Smooth muscle cell (in vitro differentiated cells): ENCODE measurements around the gene FRAS1. TPM values are rescaled to one million over a fixed set of nuclear protein-coding genes. Genes with fewer than 3 reads are reported as not detected.

Experiments
- DNase-seq: peaks from one replicate; lab custom pipeline; 2025; ENCODE audit not compliant: unreplicated experiment; lab: John Stamatoyannopoulos, UW
- H2AFZ ChIP-seq: fragments of 200-600 bp; sonication (generic); 2 replicates; pipeline ENCODE4 v1.6.0; 2016; ENCODE audit warnings: antibody characterized with exemption, low read depth, mild to moderate bottlenecking
- H3F3A ChIP-seq: fragments of 200-600 bp; sonication (generic); 2 replicates; pipeline ENCODE4 v1.6.0; 2017; ENCODE audit warnings: antibody characterized with exemption, low read depth
- H3K27ac ChIP-seq: fragments of 200-600 bp; sonication (generic); 2 replicates; pipeline ENCODE4 v1.5.1; 2016; ENCODE audit warnings: low read depth, mild to moderate bottlenecking
- H3K27me3 ChIP-seq: fragments of 200-600 bp; sonication (generic); 2 replicates; pipeline ENCODE4 v1.6.1; 2016; ENCODE audit warnings: low read depth, mild to moderate bottlenecking
- H3K36me3 ChIP-seq: fragments of 200-600 bp; sonication (generic); 2 replicates; pipeline ENCODE4 v1.5.1; 2016; ENCODE audit warnings: low read depth
- H3K4me1 ChIP-seq: fragments of 200-600 bp; sonication (generic); 2 replicates; pipeline ENCODE4 v1.5.1; 2016; ENCODE audit warnings: low read depth
- H3K4me2 ChIP-seq: fragments of 200-600 bp; sonication (generic); 2 replicates; pipeline ENCODE4 v1.6.0; 2016; ENCODE audit warnings: mild to moderate bottlenecking
- H3K4me3 ChIP-seq: fragments of 200-600 bp; sonication (generic); 2 replicates; pipeline ENCODE4 v1.5.1; 2016; ENCODE audit warnings: mild to moderate bottlenecking
- H3K79me2 ChIP-seq: fragments of 200-600 bp; sonication (generic); 2 replicates; pipeline ENCODE4 v1.6.0; 2016; ENCODE audit warnings: low read depth, mild to moderate bottlenecking
- H3K9ac ChIP-seq: fragments of 200-600 bp; sonication (generic); 2 replicates; pipeline ENCODE4 v1.6.0; 2016; ENCODE audit warnings: low read depth
- H3K9me3 ChIP-seq: fragments of 200-600 bp; sonication (generic); replicated peaks from 2 replicates; pipeline ENCODE4 v1.5.1; 2016; ENCODE audit warnings: low read depth
- H4K20me1 ChIP-seq: fragments of 200-600 bp; sonication (generic); 2 replicates; pipeline ENCODE4 v1.6.0; 2016; ENCODE audit warnings: low read depth
- WGBS: methylation state at CpG from one replicate; pipeline ENCODE4 v1.1.7; 2016; ENCODE audit warnings: low lambda C conversion rate; 5-methylcytosine and 5-hydroxymethylcytosine counted together
- polyA plus RNA-seq: library from polyadenylated mRNA; unstranded; fragments of >200 nt; fragmentation: Nextera tagmentation; extraction: Ambion mirVana; gene quantifications from 2 replicates; pipeline ENCODE4 v1.2.1, GENCODE V29; 2016
- total RNA-seq: library from RNA; depleted of rRNA; stranded (reverse); fragments of >200 nt; gene quantifications from 2 replicates; pipeline ENCODE4 v1.2.3, GENCODE V29; 2014
- TF ChIP-seq, protein P1 (sequence below): fragments of 200-600 bp; sonication (generic); IDR thresholded peaks from 2 replicates; pipeline ENCODE4 v1.5.1; 2017; ENCODE audit warnings: borderline replicate concordance, mild to moderate bottlenecking, antibody characterized with exemption; ENCODE audit not compliant: insufficient read depth, poor library complexity, severe bottlenecking

FRAS1 gene
- total and polyA plus RNA-seq, 2 experiments from 2014 or later: 0.55 to 8.1 TPM

- H3K27me3 ChIP-seq: no peaks in the 10 kb centered on the region
- DNase-seq: no peak
- no peak overlapping the region for H3K9ac ChIP-seq
- H3K9me3 ChIP-seq: no peaks in the 10 kb centered on the region
- no peak overlapping the region for H2AFZ ChIP-seq
- TF ChIP-seq, protein P1, sequence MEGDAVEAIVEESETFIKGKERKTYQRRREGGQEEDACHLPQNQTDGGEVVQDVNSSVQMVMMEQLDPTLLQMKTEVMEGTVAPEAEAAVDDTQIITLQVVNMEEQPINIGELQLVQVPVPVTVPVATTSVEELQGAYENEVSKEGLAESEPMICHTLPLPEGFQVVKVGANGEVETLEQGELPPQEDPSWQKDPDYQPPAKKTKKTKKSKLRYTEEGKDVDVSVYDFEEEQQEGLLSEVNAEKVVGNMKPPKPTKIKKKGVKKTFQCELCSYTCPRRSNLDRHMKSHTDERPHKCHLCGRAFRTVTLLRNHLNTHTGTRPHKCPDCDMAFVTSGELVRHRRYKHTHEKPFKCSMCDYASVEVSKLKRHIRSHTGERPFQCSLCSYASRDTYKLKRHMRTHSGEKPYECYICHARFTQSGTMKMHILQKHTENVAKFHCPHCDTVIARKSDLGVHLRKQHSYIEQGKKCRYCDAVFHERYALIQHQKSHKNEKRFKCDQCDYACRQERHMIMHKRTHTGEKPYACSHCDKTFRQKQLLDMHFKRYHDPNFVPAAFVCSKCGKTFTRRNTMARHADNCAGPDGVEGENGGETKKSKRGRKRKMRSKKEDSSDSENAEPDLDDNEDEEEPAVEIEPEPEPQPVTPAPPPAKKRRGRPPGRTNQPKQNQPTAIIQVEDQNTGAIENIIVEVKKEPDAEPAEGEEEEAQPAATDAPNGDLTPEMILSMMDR: no peak
- H3K36me3 ChIP-seq: no peaks in the 10 kb centered on the region
- H4K20me1 ChIP-seq: no peaks in the 10 kb centered on the region
- H3K4me2 ChIP-seq: no peak overlapping the region
- no peaks in the 10 kb centered on the region for H3K79me2 ChIP-seq
- no peak overlapping the region for H3K27ac ChIP-seq
- WGBS: 82% methylated on average over 3 of the region's 3 CpGs
- no peak overlapping the region for H3K4me3 ChIP-seq
- no peaks in the 10 kb centered on the region for H3F3A ChIP-seq
- no peaks in the 10 kb centered on the region for H3K4me1 ChIP-seq
Measured at GRCh38 chr4:78513411-78513975, 456.4 kb downstream of the FRAS1 start.

DNA sequence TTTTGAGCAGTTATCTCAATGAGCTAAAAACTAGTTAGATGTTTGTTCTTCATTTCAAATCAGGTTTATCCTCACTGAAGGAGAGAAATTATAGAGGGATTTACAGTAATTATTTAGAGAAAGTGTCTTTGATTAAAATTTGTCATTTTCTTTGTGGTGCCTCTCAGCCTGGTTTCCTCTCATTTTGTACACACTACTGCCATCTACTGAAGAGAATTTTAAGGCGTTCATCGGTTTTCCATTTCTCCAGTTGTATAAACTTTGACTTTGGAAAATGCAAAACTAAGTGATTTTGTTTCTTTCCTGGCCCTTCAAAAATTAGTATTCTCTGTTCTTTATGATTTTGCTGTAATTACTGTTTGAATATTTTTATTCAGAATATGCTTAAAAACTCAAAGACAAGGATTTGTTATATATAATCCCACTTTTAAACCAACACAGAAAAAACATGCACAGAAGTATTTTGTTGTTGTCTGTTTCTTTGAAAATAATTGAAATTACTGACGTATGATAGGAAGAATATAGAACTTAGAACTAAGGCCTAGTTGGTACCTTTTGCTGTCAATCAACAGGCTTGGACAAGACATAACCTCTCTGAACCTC lies 460.0 kb downstream of the FRAS1 start:
- Histone ChIP-seq H3K36me3 (no peaks in the 10 kb centered on the region), H3K4me3 (no peak overlapping the region), H3K27me3 (no peaks in the 10 kb centered on the region), H3K9ac (no peak overlapping the region), H3K4me1 (no peaks in the 10 kb centered on the region), H3F3A (no peaks in the 10 kb centered on the region), H2AFZ (no peak overlapping the region), H3K79me2 (no peaks in the 10 kb centered on the region), H3K27ac (no peak overlapping the region), H3K9me3 (no peaks in the 10 kb centered on the region), H4K20me1 (no peaks in the 10 kb centered on the region), H3K4me2 (no peak overlapping the region)
- TF ChIP-seq, protein P1: peak; percentile 71
- no peak for DNase-seq
- 29% methylated on average over 3 of the region's 3 CpGs for WGBS

GRCh38 chr4:78518561-78518960 lies 461.4 kb downstream of the FRAS1 start:
- no peak for DNase-seq
- Histone ChIP-seq H4K20me1 (no peaks in the 10 kb centered on the region), H3K4me3 (no peak overlapping the region), H3K27ac (no peak overlapping the region), H3K27me3 (no peaks in the 10 kb centered on the region), H3K4me2 (no peak overlapping the region), H3K9ac (no peak overlapping the region), H3F3A (no peaks in the 10 kb centered on the region), H3K4me1 (no peaks in the 10 kb centered on the region), H3K9me3 (no peaks in the 10 kb centered on the region), H2AFZ (no peak overlapping the region), H3K36me3 (no peaks in the 10 kb centered on the region), H3K79me2 (no peaks in the 10 kb centered on the region)
- TF ChIP-seq, protein P1: no peak
- 86% methylated on average over 3 of the region's 3 CpGs for WGBS

GRCh38 chr4:78519962-78520361 lies 462.8 kb downstream of the FRAS1 start:
- no peaks in the 10 kb centered on the region for H3K9me3 ChIP-seq
- H3K36me3 ChIP-seq: no peaks in the 10 kb centered on the region
- no peaks in the 10 kb centered on the region for H4K20me1 ChIP-seq
- H3K4me2 ChIP-seq: no peak overlapping the region
- no peaks in the 10 kb centered on the region for H3F3A ChIP-seq
- no peak overlapping the region for H2AFZ ChIP-seq
- H3K4me1 ChIP-seq: no peaks in the 10 kb centered on the region
- WGBS: 100% methylated on average over 3 of the region's 3 CpGs
- H3K27me3 ChIP-seq: no peaks in the 10 kb centered on the region
- TF ChIP-seq, protein P1: no peak
- no peak overlapping the region for H3K9ac ChIP-seq
- H3K79me2 ChIP-seq: no peaks in the 10 kb centered on the region
- no peak overlapping the region for H3K4me3 ChIP-seq
- H3K27ac ChIP-seq: no peak overlapping the region
- DNase-seq: no peak
